ENCODE measurements around the gene PRTFDC1.
"Not testable (repeated sequence)": the region's sequence is repeated elsewhere in the genome, so short reads cannot be mapped to it uniquely, and the experiment has no call there.

The PRTFDC1 gene

GRCh38 chr10:24925799-24926198 is 26.6 kb downstream of the PRTFDC1 start:
- no peak for TF ChIP-seq CTCF (IDR thresholded peaks at IDR 0.05)
- H3K36me3 Mint-ChIP-seq (ENCODE audit: low read depth): peaks cover 48% of the 10 kb centered on the region
- peaks cover 28% of the 10 kb centered on the region for H3K9me3 Mint-ChIP-seq
- H3K4me3 Mint-ChIP-seq: no peak overlapping the region
- H3K27ac Mint-ChIP-seq: no peak overlapping the region
- peaks cover 26% of the 10 kb centered on the region for H3K4me1 Mint-ChIP-seq
- no peaks in the 10 kb centered on the region for H3K27me3 Mint-ChIP-seq (ENCODE audit: low read depth, poor library complexity)
- no peak for DNase-seq

- not testable (repeated sequence) for H3K4me3 Mint-ChIP-seq; DNase-seq; H3K27me3 Mint-ChIP-seq (ENCODE audit: low read depth, poor library complexity); H3K27ac Mint-ChIP-seq
- peaks cover 32% of the 10 kb centered on the region for H3K9me3 Mint-ChIP-seq
- H3K4me1 Mint-ChIP-seq: peaks cover 13% of the 10 kb centered on the region
- peaks cover 53% of the 10 kb centered on the region for H3K36me3 Mint-ChIP-seq (ENCODE audit: low read depth)
Observed at GRCh38 chr10:24924483-24924882, 27.9 kb downstream of the PRTFDC1 start.

- not testable (repeated sequence) for DNase-seq; H3K27ac Mint-ChIP-seq; H3K4me3 Mint-ChIP-seq; H3K4me1 Mint-ChIP-seq; H3K27me3 Mint-ChIP-seq (ENCODE audit: low read depth, poor library complexity)
- H3K36me3 Mint-ChIP-seq (ENCODE audit: low read depth): peaks cover 55% of the 10 kb centered on the region
- H3K9me3 Mint-ChIP-seq: peaks cover 36% of the 10 kb centered on the region
Observed at GRCh38 chr10:24922222-24922868, 30.1 kb downstream of the PRTFDC1 start.

- no peak overlapping the region for H3K4me3 Mint-ChIP-seq
- TF ChIP-seq CTCF (IDR thresholded peaks at IDR 0.05): no peak
- H3K27me3 Mint-ChIP-seq (ENCODE audit: low read depth, poor library complexity): no peaks in the 10 kb centered on the region
- H3K36me3 Mint-ChIP-seq (ENCODE audit: low read depth): peaks cover 51% of the 10 kb centered on the region
- H3K27ac Mint-ChIP-seq: peak overlapping the region; percentile 54
- no peak for DNase-seq
- peaks cover 8% of the 10 kb centered on the region for H3K4me1 Mint-ChIP-seq
- peaks cover 36% of the 10 kb centered on the region for H3K9me3 Mint-ChIP-seq
Observed at GRCh38 chr10:24920907-24921881, 31.2 kb downstream of the PRTFDC1 start.

GRCh38 chr10:24920192-24920591 is 32.2 kb downstream of the PRTFDC1 start:
- H3K4me1 Mint-ChIP-seq; H3K27me3 Mint-ChIP-seq (ENCODE audit: low read depth, poor library complexity); H3K4me3 Mint-ChIP-seq; DNase-seq; H3K27ac Mint-ChIP-seq: not testable (repeated sequence)
- Mint-ChIP-seq H3K9me3 (peaks cover 28% of the 10 kb centered on the region), H3K36me3 (ENCODE audit: low read depth) (peaks cover 41% of the 10 kb centered on the region)

GRCh38 chr10:24919629-24920028 is 32.8 kb downstream of the PRTFDC1 start:
- DNase-seq: not testable (repeated sequence)

GRCh38 chr10:24917979-24918378 is 34.4 kb downstream of the PRTFDC1 start:
- Mint-ChIP-seq H3K4me3 (no peak overlapping the region), H3K9me3 (peaks cover 8% of the 10 kb centered on the region), H3K27me3 (ENCODE audit: low read depth, poor library complexity) (peaks cover 3% of the 10 kb centered on the region), H3K36me3 (ENCODE audit: low read depth) (peaks cover 20% of the 10 kb centered on the region), H3K27ac (no peak overlapping the region), H3K4me1 (peaks cover 8% of the 10 kb centered on the region)
- TF ChIP-seq CTCF (IDR thresholded peaks at IDR 0.05): no peak
- no peak for DNase-seq

More at GRCh38 chr10:24919629-24920028, 32.8 kb downstream of the PRTFDC1 start:
- Mint-ChIP-seq H3K9me3 (peaks cover 23% of the 10 kb centered on the region), H3K36me3 (ENCODE audit: low read depth) (peaks cover 36% of the 10 kb centered on the region)
- H3K4me3 Mint-ChIP-seq; H3K27me3 Mint-ChIP-seq (ENCODE audit: low read depth, poor library complexity); H3K27ac Mint-ChIP-seq; H3K4me1 Mint-ChIP-seq: not testable (repeated sequence)

All from nephron progenitor cell (in vitro differentiated cells).